Gastroesophageal sphincter (tissue), 4 donors: ENCODE measurements around the gene MICU2. TPM values are rescaled to one million over a fixed set of nuclear protein-coding genes. Genes with fewer than 3 reads are reported as not detected.

Experiments
- ATAC-seq: fragments of 150-250 bp; one replicate; pipeline ENCODE4 v1.9.1; 2016; ENCODE audit warnings: mild to moderate bottlenecking, moderate library complexity
- H3K27ac ChIP-seq, 4 donors: fragments of 200-600 bp; sonication (generic) in 3 of 4; 1 replicate in 3 of 4; 2 replicates in 1 of 4; pipeline ENCODE4 v1.5.1; 2016 to 2019
- H3K27me3 ChIP-seq: fragments of 200-600 bp; sonication (generic); one replicate; pipeline ENCODE4 v1.5.1; 2019
- H3K36me3 ChIP-seq, 2 donors: fragments of 200-600 bp; sonication (generic); one replicate each; pipeline ENCODE4 v1.5.1; 2019; ENCODE audit warnings: control low read depth in 1 of 2
- H3K4me1 ChIP-seq, 3 donors: fragments of 200-600 bp; sonication (generic); 1 replicate in 2 of 3; 2 replicates in 1 of 3; pipeline ENCODE4 v1.5.1; 2016 to 2019; ENCODE audit warnings: control low read depth in 2 of 3
- H3K4me3 ChIP-seq, 2 donors: fragments of 200-600 bp; sonication (generic); one replicate each; pipeline ENCODE4 v1.5.1; 2019; ENCODE audit warnings: mild to moderate bottlenecking in 1 of 2, moderate library complexity in 1 of 2
- H3K9me3 ChIP-seq, 3 donors: fragments of 200-600 bp; sonication (generic); one replicate each; pipeline ENCODE4 v1.5.1; 2017 to 2019; ENCODE audit warnings: control low read depth in 2 of 3
- CTCF ChIP-seq, 4 experiments: fragments of 200-600 bp in 2 of 4; fragments of 450-650 bp in 2 of 4; sonication (generic) in 1 of 4; IDR thresholded peaks; one replicate each; pipeline ENCODE4 v1.5.1; 2017 to 2019; ENCODE audit warnings: antibody characterized with exemption in 4 of 4, mild to moderate bottlenecking in 2 of 4, moderate library complexity in 2 of 4
- EP300 ChIP-seq: sonication (generic); formaldehyde crosslinking; IDR thresholded peaks from one replicate; pipeline ENCODE4 v1.6.1; 2017; ENCODE audit warnings: antibody characterized with exemption, mild to moderate bottlenecking
- POLR2A ChIP-seq, 2 donors: fragments of 450-650 bp; IDR thresholded peaks; one replicate each; pipeline ENCODE4 v1.6.1; 2017; ENCODE audit warnings: antibody characterized with exemption in 2 of 2, mild to moderate bottlenecking in 2 of 2, moderate library complexity in 1 of 2
- POLR2AphosphoS5 ChIP-seq: sonication (generic); formaldehyde crosslinking; IDR thresholded peaks from one replicate; pipeline ENCODE4 v1.6.1; 2017; ENCODE audit warnings: antibody characterized with exemption
- WGBS, 2 donors: methylation state at CpG; one replicate each; pipeline ENCODE4 v1.1.5; 2018; ENCODE audit warnings: low coverage in 1 of 2; 5-methylcytosine and 5-hydroxymethylcytosine counted together
- total RNA-seq, 4 donors: library from RNA; depleted of rRNA; stranded (reverse); fragments of >200 nt; gene quantifications; one replicate each; pipeline ENCODE4 v1.1.0, GENCODE V29; 2016

Gene MICU2
- total RNA-seq, 4 donors from 2014 or later, result 35.2 to 67.7 (median 42.0) TPM

GRCh38 chr13:21534760-21535159 lies 69.2 kb downstream of the MICU2 start:
- Histone ChIP-seq H3K27me3 (no peaks in the 10 kb centered on the region), H3K4me3 (no peak overlapping the region), H3K36me3 (peaks cover 0 to 26% of the 10 kb centered on the region in 2 donors), H3K27ac (no peak overlapping the region), H3K4me1 (no peaks in the 10 kb centered on the region), H3K9me3 (no peaks in the 10 kb centered on the region)
- WGBS, 2 donors, result 75 to 100% methylated on average over 1 of the region's 1 CpG
- TF ChIP-seq EP300 (no peak), CTCF (IDR thresholded peaks at IDR 0.05) (no peak), POLR2AphosphoS5 (no peak), POLR2A (IDR thresholded peaks at IDR 0.05) (no peak)
- ATAC-seq, result no peak

- 86 to 93% methylated on average over 2 to 5 of the region's 5 CpGs for WGBS, 2 donors
- H3K4me1 ChIP-seq, result no peaks in the 10 kb centered on the region
- peaks cover 0 to 10% of the 10 kb centered on the region in 2 donors for H3K36me3 ChIP-seq
- H3K27ac ChIP-seq, result no peak overlapping the region
- no peak for ATAC-seq
- TF ChIP-seq POLR2AphosphoS5 (no peak), EP300 (no peak), POLR2A (IDR thresholded peaks at IDR 0.05) (no peak), CTCF (IDR thresholded peaks at IDR 0.05) (no peak)
- no peak overlapping the region for H3K4me3 ChIP-seq
- no peaks in the 10 kb centered on the region for H3K9me3 ChIP-seq
- no peaks in the 10 kb centered on the region for H3K27me3 ChIP-seq
Measured at GRCh38 chr13:21531455-21531854, 72.5 kb downstream of the MICU2 start.

- H3K27ac ChIP-seq, result no peak overlapping the region
- no peaks in the 10 kb centered on the region for H3K27me3 ChIP-seq
- no peak overlapping the region for H3K4me3 ChIP-seq
- ATAC-seq, result no peak
- H3K36me3 ChIP-seq, result peaks cover 0 to 13% of the 10 kb centered on the region in 2 donors
- TF ChIP-seq EP300 (no peak), POLR2AphosphoS5 (no peak), POLR2A (IDR thresholded peaks at IDR 0.05) (no peak), CTCF (IDR thresholded peaks at IDR 0.05) (no peak)
- no peaks in the 10 kb centered on the region for H3K9me3 ChIP-seq
- WGBS, 2 donors, result 82 to 100% methylated on average over 1 to 3 of the region's 11 CpGs
- no peaks in the 10 kb centered on the region for H3K4me1 ChIP-seq
Measured at GRCh38 chr13:21530656-21531055, 73.3 kb downstream of the MICU2 start.

DNA sequence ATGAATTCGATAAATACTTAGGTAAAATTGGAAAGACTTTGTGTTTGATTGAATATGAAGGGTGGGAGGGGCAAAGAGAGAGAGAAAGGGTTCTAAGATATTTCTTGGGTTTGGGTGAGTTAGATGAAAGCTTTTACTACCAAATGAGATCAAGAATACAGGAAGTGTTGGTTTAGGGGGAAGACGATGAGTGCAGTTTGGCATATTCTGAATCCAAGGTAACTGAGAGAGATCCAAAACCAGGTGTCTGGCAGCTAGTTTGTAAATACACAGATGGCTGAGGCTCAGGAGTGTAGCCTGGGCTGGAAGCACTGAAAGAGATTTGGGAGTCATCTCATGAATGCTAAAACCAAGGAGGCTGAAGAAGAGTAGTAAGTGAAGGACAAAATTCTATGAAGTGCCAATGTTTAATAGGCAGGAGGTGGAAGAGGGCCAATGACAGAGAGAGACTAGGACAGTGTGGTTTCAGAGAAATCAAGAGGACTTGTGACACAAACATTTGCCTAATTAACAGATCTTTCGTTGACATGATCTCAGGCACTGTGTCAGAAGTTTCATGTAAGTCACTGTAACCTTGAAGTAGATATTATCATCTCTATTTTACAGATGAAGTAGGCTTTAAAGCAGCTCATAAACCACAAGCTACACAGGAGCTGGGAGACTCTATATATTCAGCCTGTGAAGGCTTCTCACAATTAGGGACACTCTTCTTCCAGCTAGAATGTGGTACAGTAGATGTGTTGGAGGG lies 74.7 kb downstream of the MICU2 start:
- 82 to 92% methylated on average over 3 of the region's 3 CpGs for WGBS, 2 donors
- TF ChIP-seq CTCF (IDR thresholded peaks at IDR 0.05) (no peak), POLR2AphosphoS5 (no peak), EP300 (no peak), POLR2A (IDR thresholded peaks at IDR 0.05) (no peak)
- Histone ChIP-seq H3K9me3 (no peaks in the 10 kb centered on the region), H3K4me1 (no peaks in the 10 kb centered on the region), H3K27me3 (no peaks in the 10 kb centered on the region), H3K36me3 (peaks cover 0 to 13% of the 10 kb centered on the region in 2 donors), H3K4me3 (no peak overlapping the region), H3K27ac (no peak overlapping the region)
- ATAC-seq, result no peak

DNA sequence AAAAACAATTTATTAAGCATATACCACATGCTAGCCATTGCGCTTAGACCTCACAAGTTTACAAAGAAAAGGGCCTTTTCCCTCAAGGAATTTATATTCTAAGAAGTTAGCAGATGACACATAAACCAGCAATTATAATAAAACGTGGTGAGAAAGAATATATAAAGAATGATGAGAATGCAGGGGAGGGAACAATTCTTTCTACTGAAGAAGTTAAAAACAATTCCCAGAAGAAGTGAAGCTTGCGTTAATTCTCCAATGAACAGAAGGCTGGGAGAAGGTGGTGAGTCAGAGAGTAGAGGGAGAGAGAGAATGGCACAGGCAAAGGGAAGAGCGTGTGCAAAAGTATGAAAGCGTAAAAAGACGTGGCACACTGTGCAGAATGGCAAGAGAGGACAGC lies 75.4 kb downstream of the MICU2 start:
- 74 to 87% methylated on average over 4 to 6 of the region's 6 CpGs for WGBS, 2 donors
- Histone ChIP-seq H3K27me3 (no peaks in the 10 kb centered on the region), H3K4me1 (no peaks in the 10 kb centered on the region), H3K27ac (no peak overlapping the region), H3K4me3 (no peak overlapping the region), H3K36me3 (peaks cover 0 to 10% of the 10 kb centered on the region in 2 donors), H3K9me3 (no peaks in the 10 kb centered on the region)
- no peak for TF ChIP-seq CTCF (IDR thresholded peaks at IDR 0.05)
- TF ChIP-seq POLR2A (IDR thresholded peaks at IDR 0.05), result no peak
- TF ChIP-seq EP300, result no peak
- TF ChIP-seq POLR2AphosphoS5, result no peak
- ATAC-seq, result no peak
